Activated CD4-positive, alpha-beta T cell treated with anti-CD3 and anti-CD28 coated beads for 36 hours (primary cell): ENCODE measurements around the gene PFN3. TPM values are rescaled to one million over a fixed set of nuclear protein-coding genes. Genes with fewer than 3 reads are reported as not detected.
A peak's percentile ranks its signal among the peaks of the same experiment; 100 is the strongest.

Source experiments
- ATAC-seq: fragments of 200-7000 bp; cut with Tn5 transposase; one replicate; pipeline ENCODE4 v1.10.0; 2021; ENCODE audit warnings: mild to moderate bottlenecking, moderate library complexity
- CTCF ChIA-PET: fragments of 350-600 bp; sonication (Branson Sonifier 250); formaldehyde crosslinking; loops from one replicate; lab custom pipeline; 2021; ENCODE audit warnings: antibody characterized with exemption; lab: Charles Lee
- POLR2A ChIA-PET: fragments of 350-600 bp; sonication (Branson Sonifier 250); formaldehyde crosslinking; loops from one replicate; lab custom pipeline; 2021; ENCODE audit warnings: antibody characterized with exemption, inconsistent platforms; lab: Charles Lee
- DNase-seq: peaks from one replicate; pipeline ENCODE4 v3.0.0-alpha.2; 2020
- H3K27ac Mint-ChIP-seq: one replicate; pipeline ENCODE4 v1.8.0; 2021; ENCODE audit warnings: mixed read lengths
- H3K27me3 Mint-ChIP-seq: one replicate; pipeline ENCODE4 v1.8.0; 2021; ENCODE audit warnings: mixed read lengths
- H3K36me3 Mint-ChIP-seq: one replicate; pipeline ENCODE4 v1.8.0; 2021; ENCODE audit warnings: low read depth, mixed read lengths
- H3K4me1 Mint-ChIP-seq: one replicate; pipeline ENCODE4 v1.8.0; 2021; ENCODE audit warnings: mixed read lengths
- H3K4me3 Mint-ChIP-seq: one replicate; pipeline ENCODE4 v1.8.0; 2021; ENCODE audit warnings: mild to moderate bottlenecking, moderate library complexity, mixed read lengths
- H3K9me3 Mint-ChIP-seq: one replicate; pipeline ENCODE4 v1.8.0; 2021; ENCODE audit warnings: low read depth, mixed read lengths
- intact Hi-C, 2 experiments: fragments of 100-400 bp; cut with DNase I in 1 of 2; cut with micrococcal nuclease in 1 of 2; formaldehyde crosslinking; loops; one replicate each; pipeline versions ENCODE4 v1.14.2 to v1.15.1; 2022 to 2024; cut with DNase I, micrococcal nuclease
- total RNA-seq, 2 experiments: library from RNA; stranded (reverse); gene quantifications; one replicate each; pipeline ENCODE4 v1.2.3, GENCODE V29; 2021

PFN3 gene
- total RNA-seq, 2 experiments from 2014 or later, result not detected

DNA sequence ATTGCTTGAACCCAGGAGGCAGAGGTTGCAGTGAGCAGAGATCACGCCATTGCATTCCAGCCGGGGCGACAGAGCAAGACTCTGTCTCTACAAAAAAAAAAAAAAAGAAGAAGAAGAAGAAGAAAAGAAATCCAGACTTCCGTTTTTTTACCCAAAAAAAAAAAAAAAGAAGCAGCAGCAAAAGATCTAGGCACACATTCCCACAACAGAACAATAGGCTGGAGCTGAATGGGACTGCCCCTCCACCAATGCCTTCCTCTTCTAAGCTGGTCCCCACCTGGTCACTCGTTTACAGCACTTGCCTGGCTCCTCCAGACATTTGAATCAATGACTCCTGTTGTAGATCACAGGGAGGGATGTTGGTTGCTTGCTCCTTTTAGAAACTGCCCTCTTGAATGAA lies 47.4 kb downstream of the PFN3 start:
- H3K4me1 Mint-ChIP-seq, result peaks cover 49% of the 10 kb centered on the region
- peaks cover 12% of the 10 kb centered on the region for H3K36me3 Mint-ChIP-seq
- intact Hi-C loops, result loop anchor here (5.0 to 10.0 kb wide), 3 partner anchors 34 to 988 kb away; partner anchors contain the start of genes ARL10 (in 1 of the 2), KIAA1191 (in 1 of the 2) and RNF44 (in 1 of the 2)
- H3K9me3 Mint-ChIP-seq, result peaks cover 3% of the 10 kb centered on the region
- ChIA-PET POLR2A (interaction anchor here (0.7 kb wide), 1 partner anchor 91 kb away, joined by 4 read pairs; no protein-coding TSS in a partner anchor), CTCF (interaction anchor here (1.5 to 5.5 kb wide), 6 partner anchors 15 to 50 kb away, joined by 4 to 34 read pairs (median 18); no protein-coding TSS in a partner anchor)
- H3K27ac Mint-ChIP-seq, result no peak overlapping the region
- no peak overlapping the region for H3K4me3 Mint-ChIP-seq
- ATAC-seq (no peak), DNase-seq (no peak)
- no peaks in the 10 kb centered on the region for H3K27me3 Mint-ChIP-seq

DNA sequence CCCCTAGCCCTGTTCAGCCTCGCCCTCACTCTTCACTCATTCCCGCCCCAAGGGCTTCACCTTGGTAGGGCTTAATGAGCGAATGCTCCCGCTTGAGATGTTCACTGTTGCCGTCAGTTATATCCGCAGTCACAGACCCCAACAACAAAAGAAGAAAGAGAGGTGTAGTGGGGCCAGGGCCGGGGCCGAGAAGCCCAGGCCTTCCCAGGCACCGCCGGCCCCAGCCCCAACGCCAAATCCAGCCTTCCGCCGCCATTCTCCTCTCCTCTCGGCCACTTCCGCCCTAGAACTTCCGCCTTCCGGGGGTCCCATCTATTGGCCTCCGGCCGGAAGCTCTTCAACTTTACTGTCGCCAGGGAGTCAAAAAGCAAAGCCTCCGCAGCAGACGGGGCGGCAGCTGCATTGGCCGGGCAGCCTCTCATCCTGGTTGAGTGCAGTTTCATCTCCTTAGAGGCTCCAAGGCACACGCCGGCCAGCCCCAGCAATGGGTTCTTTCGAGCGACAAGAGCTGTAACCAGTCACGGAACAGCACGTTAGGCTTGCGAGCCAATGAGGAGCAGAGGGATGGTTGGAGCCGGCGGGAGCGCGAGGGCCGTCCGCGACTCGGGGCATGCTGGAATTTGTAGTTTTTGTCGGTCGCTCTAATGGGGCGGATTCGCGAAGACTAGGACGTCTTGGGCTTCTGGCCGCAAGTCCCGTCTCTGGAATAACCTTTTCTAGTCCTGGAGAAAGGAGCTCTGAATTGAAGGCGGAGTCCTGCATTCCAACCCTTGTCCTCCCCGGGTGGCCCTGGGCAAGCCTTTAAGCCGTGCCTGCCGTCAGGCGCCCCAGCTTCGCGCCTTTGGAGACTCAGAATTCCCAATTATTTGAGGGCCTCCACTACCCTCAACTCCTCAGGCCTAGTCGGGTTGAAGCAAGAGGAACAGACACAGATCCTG lies 48.8 kb downstream of the PFN3 start, which contains the start of gene LMAN2:
Gene LMAN2 (minus strand): TSS at position 277 of the 938 bp plus-strand sequence. CDS start 21 bp downstream, at position 256.
- DNase-seq, result peak; percentile 95
- H3K27me3 Mint-ChIP-seq, result no peaks in the 10 kb centered on the region
- peaks cover 48% of the 10 kb centered on the region for H3K4me1 Mint-ChIP-seq
- peaks cover 13% of the 10 kb centered on the region for H3K36me3 Mint-ChIP-seq
- POLR2A ChIA-PET, result interaction anchor here (0.6 to 1.8 kb wide), 4 partner anchors 38 to 357 kb away, joined by 3 to 7 read pairs (median 4); partner anchors contain the start of gene GRK6
- intact Hi-C loops, result loop anchor here (1.0 to 10.0 kb wide), 14 partner anchors 36 to 987 kb away; partner anchors contain the start of genes ARL10 (in 1 of the 2), B4GALT7 (in 1 of the 2), FAM193B (in 1 of the 2) and KIAA1191 (in 1 of the 2)
- peak; percentile 99 for ATAC-seq
- peak within 1 kb of the TSS; percentile 89 for H3K4me3 Mint-ChIP-seq
- peak within 1 kb of the TSS; percentile 99 for H3K27ac Mint-ChIP-seq
- CTCF ChIA-PET, result interaction anchor here (0.6 to 5.5 kb wide), 22 partner anchors 9 to 346 kb away, joined by 3 to 34 read pairs (median 4); no protein-coding TSS in a partner anchor
- H3K9me3 Mint-ChIP-seq, result peaks cover 3% of the 10 kb centered on the region

DNA sequence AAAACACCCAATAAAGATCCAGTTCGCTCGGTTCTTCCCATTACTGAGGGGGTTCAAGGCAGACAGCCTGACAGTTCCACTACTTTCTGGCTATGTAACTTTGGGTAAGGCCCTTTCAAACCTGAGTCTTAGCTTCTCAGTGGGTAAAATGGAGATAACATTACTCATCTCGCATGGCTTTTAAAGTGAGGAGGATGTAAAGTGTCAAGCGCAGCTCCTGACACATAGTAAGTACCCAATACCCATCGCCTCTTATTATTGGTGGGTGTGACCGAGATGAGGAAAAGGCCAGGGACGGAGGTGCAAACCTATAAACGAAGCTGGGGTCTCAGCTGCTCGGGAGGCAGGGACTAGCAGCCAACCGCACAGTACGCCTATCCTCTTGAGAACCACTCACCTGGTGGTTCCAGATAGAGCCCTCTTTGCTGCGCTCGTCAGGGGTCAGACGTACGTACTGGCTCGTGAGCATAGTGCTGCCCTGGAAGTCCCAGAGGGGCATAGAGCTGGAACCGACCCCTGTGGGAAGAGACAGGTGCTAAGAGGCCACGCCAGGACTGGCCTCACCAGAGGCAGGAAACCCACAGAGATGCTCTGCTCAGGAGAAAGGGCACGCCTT lies 49.6 kb downstream of the PFN3 start:
- H3K36me3 Mint-ChIP-seq, result peaks cover 18% of the 10 kb centered on the region
- intact Hi-C loops, result loop anchor here (1.0 to 10.0 kb wide), 14 partner anchors 36 to 986 kb away; partner anchors contain the start of genes ARL10 (in 1 of the 2), B4GALT7 (in 1 of the 2), FAM193B (in 1 of the 2) and KIAA1191 (in 1 of the 2)
- DNase-seq (no peak), ATAC-seq (peak; percentile 6)
- H3K27ac Mint-ChIP-seq, result peak overlapping the region; percentile 99
- CTCF ChIA-PET, result interaction anchor here (0.6 to 5.5 kb wide), 20 partner anchors 8 to 150 kb away, joined by 3 to 34 read pairs (median 5); no protein-coding TSS in a partner anchor
- H3K4me1 Mint-ChIP-seq, result peaks cover 41% of the 10 kb centered on the region
- peaks cover 3% of the 10 kb centered on the region for H3K9me3 Mint-ChIP-seq
- no peaks in the 10 kb centered on the region for H3K27me3 Mint-ChIP-seq
- POLR2A ChIA-PET, result interaction anchor here (0.6 to 1.8 kb wide), 5 partner anchors 14 to 356 kb away, joined by 3 to 7 read pairs (median 3); partner anchors contain the start of gene GRK6
- H3K4me3 Mint-ChIP-seq, result peak overlapping the region; percentile 89

Other genes starting within 250 kb of the PFN3 start
- 10 to 100 TPM; 10.9 to 21.0 TPM for gene RAB24, start 96.9 kb downstream of the PFN3 start, total RNA-seq
- 100 to 1,000 TPM; 266 to 362 TPM for gene PRELID1, start 96.9 kb downstream of the PFN3 start, total RNA-seq
- 10 to 100 TPM; 21.3 to 27.2 TPM for gene MXD3, start 88.8 kb downstream of the PFN3 start, total RNA-seq
- 10 to 100 TPM; 74.5 to 92.1 TPM for gene LMAN2, start 49.0 kb downstream of the PFN3 start, total RNA-seq
- gene RGS14, start 42.7 kb downstream of the PFN3 start, total RNA-seq, result 10 to 100 TPM; 43.8 to 62.0 TPM
- under 1 TPM in 1 of 2 experiments, not detected in 1; 0.14 TPM for gene SLC34A1, start 16.2 kb downstream of the PFN3 start, total RNA-seq
- gene F12, start 8.9 kb upstream of the PFN3 start, total RNA-seq, result 1 to 10 TPM; 3.4 to 4.9 TPM
- gene GRK6, start 26.0 kb upstream of the PFN3 start, total RNA-seq, result 100 to 1,000 TPM; 110 to 141 TPM
- gene PRR7, start 46.2 kb upstream of the PFN3 start, total RNA-seq, result 10 to 100 TPM; 12.3 to 13.0 TPM
- 10 to 100 TPM; 29.5 to 41.2 TPM for gene DBN1, start 73.0 kb upstream of the PFN3 start, total RNA-seq
- 10 to 100 TPM; 41.9 to 50.2 TPM for gene PDLIM7, start 96.9 kb upstream of the PFN3 start, total RNA-seq
- gene DOK3, start 109.2 kb upstream of the PFN3 start, total RNA-seq, result 1 to 10 TPM; 4.2 to 4.8 TPM
- 100 to 1,000 TPM; 192 to 197 TPM for gene DDX41, start 116.3 kb upstream of the PFN3 start, total RNA-seq
- 10 to 100 TPM; 63.6 to 77.7 TPM for gene FAM193B, start 153.9 kb upstream of the PFN3 start, total RNA-seq
- 100 to 1,000 TPM in 1 of 2 experiments, 10 to 100 TPM in 1; 83.2 to 109 TPM for gene TMED9, start 191.5 kb upstream of the PFN3 start, total RNA-seq
- 10 to 100 TPM; 16.3 to 18.1 TPM for gene B4GALT7, start 199.5 kb upstream of the PFN3 start, total RNA-seq